ENCODE data around the gene SIGLEC6.

SIGLEC6 gene

DNA sequence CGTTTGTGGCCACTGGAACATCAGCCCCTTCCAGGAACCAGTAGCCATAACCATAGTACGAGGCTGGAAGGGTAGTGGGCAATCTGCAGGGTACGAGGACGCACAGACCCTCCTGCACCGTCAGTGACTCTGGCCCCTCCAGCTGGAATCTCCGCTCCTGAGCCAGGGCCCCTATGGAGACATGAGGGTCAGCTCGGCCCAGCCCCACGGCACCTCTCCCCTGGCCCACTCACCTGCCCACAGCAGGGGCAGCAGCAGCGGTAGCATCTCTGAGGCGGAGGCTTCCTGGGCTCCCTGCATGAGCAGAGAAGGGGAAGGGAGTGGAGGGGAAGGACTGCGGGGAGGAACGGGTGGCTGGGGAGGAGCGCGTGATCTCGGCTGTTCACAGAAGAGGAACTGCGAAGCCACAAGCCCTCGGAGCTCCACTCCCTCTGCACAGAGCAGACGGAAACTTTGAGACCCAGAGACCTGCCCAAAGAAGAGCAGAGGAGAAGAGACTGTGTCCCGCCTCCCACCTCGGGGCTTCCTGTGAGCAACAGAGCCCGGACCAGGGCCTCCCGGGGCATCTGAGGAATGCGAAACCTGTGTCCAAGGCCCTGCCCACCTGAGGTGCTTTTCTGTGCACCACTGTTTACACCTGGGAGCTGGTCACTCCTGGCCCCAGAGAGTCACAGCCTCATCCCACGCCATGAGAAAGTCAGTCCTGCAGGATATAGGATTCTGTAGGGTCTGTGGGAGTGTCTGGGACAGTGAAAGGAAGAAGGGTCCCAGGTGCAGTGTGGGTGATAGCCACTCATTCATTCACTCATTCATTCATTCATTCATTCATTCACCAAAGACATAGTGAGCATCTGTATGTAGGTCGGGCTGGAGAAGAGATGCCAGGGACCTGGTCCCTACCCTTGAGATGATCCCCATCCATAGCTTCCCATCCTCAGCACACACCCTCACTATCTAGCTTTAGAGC is at the start of gene SIGLEC6:
Gene SIGLEC6 (minus strand): TSS at position 322 of the 967 bp plus-strand sequence. CDS start 22 bp downstream, at position 300.
- Histone ChIP-seq H3K9ac (ENCODE audit: low read depth in 1 of 2, low read length in 2 of 2) (no peak within 1 kb of the TSS), H3K36me3 (ENCODE audit: control insufficient read depth in 2 of 2, insufficient read depth in 2 of 2, low read length in 2 of 2) (no peaks in the 10 kb centered on the region), H3K27ac (ENCODE audit: low read depth in 2 of 2, low read length in 2 of 2) (no peak within 1 kb of the TSS), H3K4me3 (ENCODE audit: low read length in 2 of 2) (peak within 1 kb of the TSS in 1 of 2 donors; percentile 26), H3K27me3 (ENCODE audit: control insufficient read depth in 2 of 2, insufficient read depth in 2 of 2, low read length in 2 of 2) (no peaks in the 10 kb centered on the region), H3K9me3 (ENCODE audit: control insufficient read depth in 2 of 2, low read length in 2 of 2) (no peaks in the 10 kb centered on the region), H3K4me1 (ENCODE audit: control insufficient read depth in 2 of 2, insufficient read depth in 2 of 2, low read length in 2 of 2) (no peaks in the 10 kb centered on the region)

DNA sequence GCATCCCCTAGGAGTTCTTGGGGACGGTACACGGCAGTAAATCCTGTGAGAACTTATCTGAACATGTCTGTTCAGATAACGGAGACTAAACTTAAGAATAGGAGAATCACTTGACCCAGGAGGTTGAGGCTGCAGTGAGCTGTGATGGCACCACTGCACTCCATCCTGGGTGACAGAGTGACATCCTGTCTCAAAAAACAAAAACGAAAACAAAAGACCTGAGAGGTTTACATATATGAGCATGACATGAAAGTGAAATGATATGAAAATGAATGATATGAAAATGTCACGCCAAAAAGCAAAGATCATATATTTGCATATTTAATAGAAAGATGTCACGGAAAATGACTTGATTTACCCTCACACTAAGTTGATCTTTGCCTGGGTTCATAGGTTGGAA is 45.4 kb upstream of the SIGLEC6 start:
- no peaks in the 10 kb centered on the region for H3K9me3 ChIP-seq (ENCODE audit: control insufficient read depth in 2 of 2, low read length in 2 of 2)
- peaks cover 19 to 21% of the 10 kb centered on the region in 2 donors for H3K36me3 ChIP-seq (ENCODE audit: control insufficient read depth in 2 of 2, insufficient read depth in 2 of 2, low read length in 2 of 2)
- H3K4me3 ChIP-seq (ENCODE audit: low read length in 2 of 2), result no peak overlapping the region
- peaks cover 4% of the 10 kb centered on the region in 2 donors for H3K4me1 ChIP-seq (ENCODE audit: control insufficient read depth in 2 of 2, insufficient read depth in 2 of 2, low read length in 2 of 2)
- no peak overlapping the region for H3K9ac ChIP-seq (ENCODE audit: low read depth in 1 of 2, low read length in 2 of 2)
- H3K27ac ChIP-seq (ENCODE audit: low read depth in 2 of 2, low read length in 2 of 2), result no peak overlapping the region
- H3K27me3 ChIP-seq (ENCODE audit: control insufficient read depth in 2 of 2, insufficient read depth in 2 of 2, low read length in 2 of 2), result no peaks in the 10 kb centered on the region

DNA sequence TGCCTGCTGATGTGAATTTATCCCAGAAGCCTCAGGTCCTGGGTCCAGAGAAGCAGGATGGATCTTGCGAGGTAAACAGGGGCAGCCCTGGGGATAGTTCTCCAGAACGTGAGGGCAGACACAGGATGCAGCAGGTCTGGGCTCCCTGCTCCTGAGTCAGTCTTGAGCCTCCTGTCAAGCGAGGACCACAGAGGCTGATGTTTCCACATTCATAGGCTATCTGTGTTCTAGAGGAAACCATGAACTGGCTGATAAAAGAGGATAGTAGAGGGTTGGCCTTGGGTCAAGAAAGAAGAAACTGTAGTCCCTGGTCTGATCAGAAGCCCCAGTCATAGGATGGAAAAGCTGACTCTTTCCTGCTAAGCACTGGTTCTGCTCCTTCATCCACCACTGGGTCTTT is 41.9 kb upstream of the SIGLEC6 start:
- H3K9ac ChIP-seq (ENCODE audit: low read depth in 1 of 2, low read length in 2 of 2), result no peak overlapping the region
- peaks cover 4 to 8% of the 10 kb centered on the region in 2 donors for H3K4me1 ChIP-seq (ENCODE audit: control insufficient read depth in 2 of 2, insufficient read depth in 2 of 2, low read length in 2 of 2)
- H3K27ac ChIP-seq (ENCODE audit: low read depth in 2 of 2, low read length in 2 of 2), result no peak overlapping the region
- peaks cover 7 to 11% of the 10 kb centered on the region in 2 donors for H3K36me3 ChIP-seq (ENCODE audit: control insufficient read depth in 2 of 2, insufficient read depth in 2 of 2, low read length in 2 of 2)
- no peaks in the 10 kb centered on the region for H3K27me3 ChIP-seq (ENCODE audit: control insufficient read depth in 2 of 2, insufficient read depth in 2 of 2, low read length in 2 of 2)
- no peaks in the 10 kb centered on the region for H3K9me3 ChIP-seq (ENCODE audit: control insufficient read depth in 2 of 2, low read length in 2 of 2)
- H3K4me3 ChIP-seq (ENCODE audit: low read length in 2 of 2), result no peak overlapping the region

DNA sequence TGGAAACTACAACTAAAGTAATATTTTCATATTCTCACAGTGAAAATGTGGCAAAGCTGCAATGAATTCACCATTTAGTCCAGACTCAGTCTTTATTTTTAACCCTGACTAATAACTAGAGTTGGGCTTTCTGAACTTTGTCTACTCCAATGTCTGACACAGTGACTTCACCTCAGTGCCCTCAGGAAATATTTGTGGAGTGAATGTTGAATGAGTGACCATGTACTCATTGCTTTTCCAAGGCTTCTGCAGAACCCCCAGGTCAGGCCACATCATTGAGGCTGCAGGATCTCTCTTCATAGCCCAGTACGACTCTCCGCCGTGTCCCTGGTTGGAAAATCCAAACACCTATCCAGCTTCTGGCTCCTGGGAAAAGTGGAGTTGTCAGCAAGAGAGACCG is 41.4 kb upstream of the SIGLEC6 start:
- Histone ChIP-seq H3K9me3 (ENCODE audit: control insufficient read depth in 2 of 2, low read length in 2 of 2) (no peaks in the 10 kb centered on the region), H3K27me3 (ENCODE audit: control insufficient read depth in 2 of 2, insufficient read depth in 2 of 2, low read length in 2 of 2) (no peaks in the 10 kb centered on the region), H3K4me1 (ENCODE audit: control insufficient read depth in 2 of 2, insufficient read depth in 2 of 2, low read length in 2 of 2) (peaks cover 4 to 8% of the 10 kb centered on the region in 2 donors), H3K27ac (ENCODE audit: low read depth in 2 of 2, low read length in 2 of 2) (no peak overlapping the region), H3K4me3 (ENCODE audit: low read length in 2 of 2) (no peak overlapping the region), H3K36me3 (ENCODE audit: control insufficient read depth in 2 of 2, insufficient read depth in 2 of 2, low read length in 2 of 2) (peaks cover 7 to 11% of the 10 kb centered on the region in 2 donors), H3K9ac (ENCODE audit: low read depth in 1 of 2, low read length in 2 of 2) (no peak overlapping the region)

DNA sequence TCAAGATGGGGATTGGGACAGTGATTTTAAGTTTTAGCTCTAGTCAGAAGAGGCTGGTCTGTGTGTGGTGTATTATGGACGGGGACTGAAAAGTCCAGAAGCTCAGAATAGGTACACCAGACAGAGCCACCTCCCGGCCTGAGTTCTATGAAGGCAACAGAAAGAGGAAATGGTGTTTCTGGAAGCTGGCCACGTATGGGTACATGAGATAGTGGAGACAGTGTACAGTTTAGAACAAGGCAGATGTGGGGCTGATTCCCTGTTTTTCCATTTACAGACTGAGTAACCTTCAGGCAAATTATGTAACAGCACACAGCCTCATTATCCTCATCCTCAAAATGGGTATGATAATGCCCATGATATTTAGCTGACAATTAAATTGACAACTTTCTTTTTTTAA is 40.9 kb upstream of the SIGLEC6 start:
- Histone ChIP-seq H3K4me1 (ENCODE audit: control insufficient read depth in 2 of 2, insufficient read depth in 2 of 2, low read length in 2 of 2) (peaks cover 4 to 8% of the 10 kb centered on the region in 2 donors), H3K9ac (ENCODE audit: low read depth in 1 of 2, low read length in 2 of 2) (no peak overlapping the region), H3K4me3 (ENCODE audit: low read length in 2 of 2) (peak overlapping the region in 1 of 2 donors; percentile 90), H3K27ac (ENCODE audit: low read depth in 2 of 2, low read length in 2 of 2) (no peak overlapping the region), H3K27me3 (ENCODE audit: control insufficient read depth in 2 of 2, insufficient read depth in 2 of 2, low read length in 2 of 2) (no peaks in the 10 kb centered on the region), H3K9me3 (ENCODE audit: control insufficient read depth in 2 of 2, low read length in 2 of 2) (no peaks in the 10 kb centered on the region), H3K36me3 (ENCODE audit: control insufficient read depth in 2 of 2, insufficient read depth in 2 of 2, low read length in 2 of 2) (peaks cover 7 to 11% of the 10 kb centered on the region in 2 donors)

DNA sequence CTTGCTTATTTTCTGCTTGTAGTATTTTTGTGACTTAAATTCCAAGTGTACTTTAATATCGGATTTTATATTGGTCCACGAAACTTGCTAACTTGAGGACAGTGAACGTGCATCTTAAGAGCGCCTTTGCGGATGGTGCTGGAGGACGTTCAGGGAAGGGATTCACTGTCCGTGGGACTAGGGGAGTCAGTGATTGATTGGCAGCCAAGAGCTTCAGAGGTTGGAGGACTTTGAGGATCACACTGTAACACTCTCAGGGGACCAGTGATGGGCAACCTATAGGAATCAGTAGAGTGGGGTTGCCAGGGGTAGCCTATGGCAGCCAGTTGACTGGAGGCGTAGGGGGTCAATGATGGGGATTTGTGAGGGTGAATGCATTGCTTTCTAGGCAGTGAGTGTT is 40.1 kb upstream of the SIGLEC6 start:
- peak overlapping the region in 1 of 2 donors; percentile 24 for H3K27ac ChIP-seq (ENCODE audit: low read depth in 2 of 2, low read length in 2 of 2)
- H3K4me1 ChIP-seq (ENCODE audit: control insufficient read depth in 2 of 2, insufficient read depth in 2 of 2, low read length in 2 of 2), result peaks cover 4 to 8% of the 10 kb centered on the region in 2 donors
- no peaks in the 10 kb centered on the region for H3K27me3 ChIP-seq (ENCODE audit: control insufficient read depth in 2 of 2, insufficient read depth in 2 of 2, low read length in 2 of 2)
- H3K4me3 ChIP-seq (ENCODE audit: low read length in 2 of 2), result peak overlapping the region; percentile 90 to 92
- H3K9me3 ChIP-seq (ENCODE audit: control insufficient read depth in 2 of 2, low read length in 2 of 2), result no peaks in the 10 kb centered on the region
- peaks cover 7 to 9% of the 10 kb centered on the region in 2 donors for H3K36me3 ChIP-seq (ENCODE audit: control insufficient read depth in 2 of 2, insufficient read depth in 2 of 2, low read length in 2 of 2)
- peak overlapping the region; percentile 52 to 63 for H3K9ac ChIP-seq (ENCODE audit: low read depth in 1 of 2, low read length in 2 of 2)

DNA sequence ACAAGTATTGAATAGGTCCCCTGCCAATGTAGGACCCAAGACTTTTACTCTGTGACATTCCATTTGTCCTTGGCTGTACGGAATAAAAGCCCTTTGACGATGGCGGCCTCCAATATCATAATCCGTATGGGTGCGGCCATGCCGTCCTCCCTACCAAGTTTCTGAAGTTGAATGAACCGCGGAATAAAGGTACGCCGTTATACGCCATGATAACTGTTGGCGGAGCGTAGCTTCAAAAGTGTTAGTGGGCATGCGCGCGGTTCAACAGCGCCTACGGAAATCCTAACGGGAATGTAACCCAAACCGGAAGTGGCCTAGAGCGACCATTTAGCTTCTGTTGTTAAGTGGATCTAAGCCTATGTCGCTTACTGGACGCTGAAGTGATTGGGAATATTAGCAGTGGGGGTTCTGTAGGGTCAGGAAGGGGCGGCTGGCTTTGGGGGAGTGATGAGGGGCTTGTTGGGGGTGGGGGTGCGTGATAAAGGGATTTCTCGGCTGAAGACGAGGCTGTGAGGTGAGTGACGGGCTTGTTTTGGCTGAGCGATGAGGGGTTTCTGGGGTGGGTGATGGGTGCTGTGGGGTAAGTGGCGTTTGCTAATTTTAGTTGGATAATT is 39.6 kb upstream of the SIGLEC6 start, which contains the start of gene ZNF175:
Gene ZNF175 (plus strand): TSS at position 322 of the 614 bp plus-strand sequence. CDS start 2,047 bp downstream, outside the sequence.
- peak within 1 kb of the TSS in 1 of 2 donors; percentile 24 for H3K27ac ChIP-seq (ENCODE audit: low read depth in 2 of 2, low read length in 2 of 2)
- H3K9ac ChIP-seq (ENCODE audit: low read depth in 1 of 2, low read length in 2 of 2), result peak within 1 kb of the TSS; percentile 52 to 63
- no peaks in the 10 kb centered on the region for H3K27me3 ChIP-seq (ENCODE audit: control insufficient read depth in 2 of 2, insufficient read depth in 2 of 2, low read length in 2 of 2)
- peaks cover 7 to 8% of the 10 kb centered on the region in 2 donors for H3K36me3 ChIP-seq (ENCODE audit: control insufficient read depth in 2 of 2, insufficient read depth in 2 of 2, low read length in 2 of 2)
- peak within 1 kb of the TSS; percentile 90 to 92 for H3K4me3 ChIP-seq (ENCODE audit: low read length in 2 of 2)
- no peaks in the 10 kb centered on the region for H3K9me3 ChIP-seq (ENCODE audit: control insufficient read depth in 2 of 2, low read length in 2 of 2)
- H3K4me1 ChIP-seq (ENCODE audit: control insufficient read depth in 2 of 2, insufficient read depth in 2 of 2, low read length in 2 of 2), result peaks cover 4 to 8% of the 10 kb centered on the region in 2 donors

DNA sequence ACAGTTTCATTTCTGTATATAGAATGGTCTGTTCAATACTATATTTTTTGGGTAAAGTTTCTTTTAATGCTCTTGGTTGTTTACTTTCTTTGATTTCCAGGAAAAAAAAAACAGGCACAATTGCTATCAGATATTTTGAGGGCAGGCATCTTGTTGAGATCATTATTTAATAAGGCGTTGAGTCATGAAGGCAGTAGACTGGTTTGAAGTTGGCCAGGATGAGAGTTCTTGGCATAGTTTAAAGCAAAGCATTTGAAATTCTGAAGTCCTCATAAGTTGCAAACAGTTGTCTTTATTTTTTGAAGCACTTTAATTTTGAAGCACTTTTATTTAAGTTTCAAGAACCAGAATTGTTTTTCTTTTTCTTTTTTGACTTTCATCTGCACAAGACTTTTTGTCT is 37.0 kb upstream of the SIGLEC6 start:
- H3K36me3 ChIP-seq (ENCODE audit: control insufficient read depth in 2 of 2, insufficient read depth in 2 of 2, low read length in 2 of 2), result peaks cover 2% of the 10 kb centered on the region in 2 donors
- H3K27ac ChIP-seq (ENCODE audit: low read depth in 2 of 2, low read length in 2 of 2), result no peak overlapping the region
- H3K9me3 ChIP-seq (ENCODE audit: control insufficient read depth in 2 of 2, low read length in 2 of 2), result no peaks in the 10 kb centered on the region
- no peak overlapping the region for H3K4me3 ChIP-seq (ENCODE audit: low read length in 2 of 2)
- H3K27me3 ChIP-seq (ENCODE audit: control insufficient read depth in 2 of 2, insufficient read depth in 2 of 2, low read length in 2 of 2), result peaks cover 0 to 2% of the 10 kb centered on the region in 2 donors
- peaks cover 4 to 8% of the 10 kb centered on the region in 2 donors for H3K4me1 ChIP-seq (ENCODE audit: control insufficient read depth in 2 of 2, insufficient read depth in 2 of 2, low read length in 2 of 2)
- no peak overlapping the region for H3K9ac ChIP-seq (ENCODE audit: low read depth in 1 of 2, low read length in 2 of 2)

DNA sequence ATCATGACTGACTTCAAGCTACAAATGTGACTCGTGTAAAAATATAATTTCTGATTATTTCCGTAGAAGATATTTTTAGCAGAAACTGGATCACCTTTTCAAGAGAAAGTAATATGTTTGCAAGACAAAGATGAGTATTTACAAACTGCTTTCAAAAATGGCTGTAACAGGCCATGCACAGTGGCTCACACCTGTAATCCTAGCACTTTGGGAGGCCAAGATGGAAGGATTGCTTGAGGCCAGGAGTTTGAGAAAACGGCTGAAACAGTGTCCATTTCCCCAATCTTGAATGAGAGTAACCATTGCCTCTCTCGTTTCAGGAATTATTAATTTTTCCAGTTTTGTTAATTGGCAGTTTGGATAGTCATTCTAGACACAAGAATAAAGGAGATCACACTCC is 36.1 kb upstream of the SIGLEC6 start:
- H3K9ac ChIP-seq (ENCODE audit: low read depth in 1 of 2, low read length in 2 of 2), result no peak overlapping the region
- H3K4me3 ChIP-seq (ENCODE audit: low read length in 2 of 2), result no peak overlapping the region
- H3K9me3 ChIP-seq (ENCODE audit: control insufficient read depth in 2 of 2, low read length in 2 of 2), result no peaks in the 10 kb centered on the region
- H3K4me1 ChIP-seq (ENCODE audit: control insufficient read depth in 2 of 2, insufficient read depth in 2 of 2, low read length in 2 of 2), result peaks cover 4 to 8% of the 10 kb centered on the region in 2 donors
- H3K27me3 ChIP-seq (ENCODE audit: control insufficient read depth in 2 of 2, insufficient read depth in 2 of 2, low read length in 2 of 2), result peaks cover 0 to 2% of the 10 kb centered on the region in 2 donors
- H3K27ac ChIP-seq (ENCODE audit: low read depth in 2 of 2, low read length in 2 of 2), result no peak overlapping the region
- no peaks in the 10 kb centered on the region for H3K36me3 ChIP-seq (ENCODE audit: control insufficient read depth in 2 of 2, insufficient read depth in 2 of 2, low read length in 2 of 2)
